ENCODE results near the gene GNG7. TPM values are rescaled to one million over a fixed set of nuclear protein-coding genes. Genes with fewer than 3 reads are reported as not detected.
A peak's percentile ranks its signal among the peaks of the same experiment; 100 is the strongest.

GNG7 gene
- polyA plus RNA-seq, 3 donors = 1.1 to 1.6 (median 1.3) TPM

DNA sequence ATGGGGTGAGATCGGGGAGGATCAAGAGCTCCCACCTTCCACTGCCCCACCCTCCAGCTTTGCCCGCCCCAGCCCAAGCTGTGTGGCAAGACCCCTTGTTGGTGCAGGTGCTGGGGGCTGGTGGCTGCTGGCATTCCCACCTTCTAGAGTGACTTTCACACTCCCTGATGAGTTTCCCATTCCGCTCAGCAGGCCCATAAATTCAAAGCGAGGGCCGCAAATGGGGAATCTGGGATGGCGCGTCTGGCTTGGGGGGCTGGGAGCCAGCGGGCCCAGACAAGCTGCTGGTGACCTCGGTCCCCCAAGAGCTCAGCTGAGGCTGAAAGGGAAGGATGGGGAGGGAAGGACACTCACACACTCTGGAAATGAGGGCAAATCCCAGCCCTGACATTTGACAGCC is 116.3 kb downstream of the GNG7 start:
- WGBS (ENCODE audit: insufficient coverage) = 93% methylated on average over 7 of the region's 9 CpGs
- no peaks in the 10 kb centered on the region for H3K36me3 Mint-ChIP-seq
- no peak overlapping the region for H3K4me3 Mint-ChIP-seq
- Histone ChIP-seq H4K20me1 (ENCODE audit: insufficient read depth, low read length) (no peaks in the 10 kb centered on the region), H3K4me2 (replicated peaks; ENCODE audit: extremely low read depth, low read length, poor library complexity, severe bottlenecking) (no peak overlapping the region), H3K9ac (ENCODE audit: insufficient read depth, low read length, poor library complexity, severe bottlenecking) (no peak overlapping the region), H3K27me3 (ENCODE audit: control insufficient read depth in 2 of 2, insufficient read depth in 2 of 2, low read length in 2 of 2) (no peaks in the 10 kb centered on the region), H3K9me3 (replicated peaks in 1 of 2; ENCODE audit: control insufficient read depth in 1 of 2, insufficient read depth in 1 of 2, low read length in 2 of 2) (peaks cover 9 to 18% of the 10 kb centered on the region in 2 donors), H3K4me1 (ENCODE audit: control insufficient read depth in 1 of 2, insufficient read depth in 2 of 2, low read length in 2 of 2) (no peaks in the 10 kb centered on the region), H3K79me2 (ENCODE audit: insufficient read depth, low read length) (no peaks in the 10 kb centered on the region), H3K36me3 (replicated peaks in 1 of 2; ENCODE audit: control insufficient read depth in 1 of 2, insufficient read depth in 2 of 2, low read length in 2 of 2) (no peaks in the 10 kb centered on the region), H3K4me3 (replicated peaks in 1 of 3; ENCODE audit: low read depth in 2 of 3, low read length in 3 of 3) (no peak overlapping the region), H2AFZ (ENCODE audit: insufficient read depth, low read depth, low read length, poor library complexity, severe bottlenecking) (no peak overlapping the region), H3K27ac (ENCODE audit: low read depth in 1 of 2, low read length in 2 of 2) (no peak overlapping the region)
- no peak for TF ChIP-seq CTCF (IDR thresholded peaks at IDR 0.05)
- intact Hi-C loops (cut with micrococcal nuclease) = no loop called here
- no peak overlapping the region for H3K27ac Mint-ChIP-seq
- no peak for DNase-seq
- peaks cover 4 to 28% (median 21%) of the 10 kb centered on the region in 7 donors for H3K9me3 Mint-ChIP-seq
- no peaks in the 10 kb centered on the region for H3K4me1 Mint-ChIP-seq
- peaks cover 0 to 3% (median 1%) of the 10 kb centered on the region in 3 donors for H3K27me3 Mint-ChIP-seq (ENCODE audit: low read depth in 3 of 3)

GRCh38 chr19:2584002-2584401 is 118.5 kb downstream of the GNG7 start:
- 100% methylated on average over 3 of the region's 5 CpGs for whole genome bisulfite sequencing (ENCODE audit: insufficient coverage)
- Histone ChIP-seq H3K4me1 (ENCODE audit: control insufficient read depth in 1 of 2, insufficient read depth in 2 of 2, low read length in 2 of 2) (peaks cover 7 to 8% of the 10 kb centered on the region in 2 donors), H3K4me2 (replicated peaks; ENCODE audit: extremely low read depth, low read length, poor library complexity, severe bottlenecking) (no peak overlapping the region), H3K4me3 (replicated peaks in 1 of 3; ENCODE audit: low read depth in 2 of 3, low read length in 3 of 3) (no peak overlapping the region), H3K36me3 (replicated peaks in 1 of 2; ENCODE audit: control insufficient read depth in 1 of 2, insufficient read depth in 2 of 2, low read length in 2 of 2) (no peaks in the 10 kb centered on the region), H4K20me1 (ENCODE audit: insufficient read depth, low read length) (no peaks in the 10 kb centered on the region), H3K9ac (ENCODE audit: insufficient read depth, low read length, poor library complexity, severe bottlenecking) (no peak overlapping the region), H3K27ac (ENCODE audit: low read depth in 1 of 2, low read length in 2 of 2) (no peak overlapping the region), H3K9me3 (replicated peaks in 1 of 2; ENCODE audit: control insufficient read depth in 1 of 2, insufficient read depth in 1 of 2, low read length in 2 of 2) (peaks cover 9 to 18% of the 10 kb centered on the region in 2 donors), H2AFZ (ENCODE audit: insufficient read depth, low read depth, low read length, poor library complexity, severe bottlenecking) (no peak overlapping the region), H3K79me2 (ENCODE audit: insufficient read depth, low read length) (no peaks in the 10 kb centered on the region), H3K27me3 (ENCODE audit: control insufficient read depth in 2 of 2, insufficient read depth in 2 of 2, low read length in 2 of 2) (peaks cover 0 to 2% of the 10 kb centered on the region in 2 donors)
- TF ChIP-seq CTCF (IDR thresholded peaks at IDR 0.05) = no peak
- no peaks in the 10 kb centered on the region for H3K36me3 Mint-ChIP-seq
- peak overlapping the region in 1 of 2 donors; percentile 16 for H3K4me3 Mint-ChIP-seq
- peaks cover 0 to 5% (median 3%) of the 10 kb centered on the region in 3 donors for H3K27me3 Mint-ChIP-seq (ENCODE audit: low read depth in 3 of 3)
- peaks cover 4 to 28% (median 21%) of the 10 kb centered on the region in 7 donors for H3K9me3 Mint-ChIP-seq
- H3K4me1 Mint-ChIP-seq = peaks cover 7% of the 10 kb centered on the region
- H3K27ac Mint-ChIP-seq = peak overlapping the region in 1 of 7 donors; percentile 75
- no peak for DNase-seq
- intact Hi-C loops (cut with micrococcal nuclease) = no loop called here
